SH-SY5Y (cell line): Measurements from ENCODE around the gene UBAC2.

Experiments used
- GATA2 ChIP-seq: IDR thresholded peaks from 2 replicates; pipeline ENCODE4 v1.6.1; 2011; ENCODE audit warnings: mild to moderate bottlenecking, low read depth, low read length
- GATA3 ChIP-seq: IDR thresholded peaks from 2 replicates; pipeline ENCODE4 v1.6.1; 2011; ENCODE audit warnings: low read depth, mild to moderate bottlenecking, low read length, moderate library complexity

GRCh38 chr13:99208185-99208584 lies 7.5 kb downstream of the UBAC2 start:
- TF ChIP-seq GATA3 (no peak), GATA2 (no peak)
